GM18867 (cell line): Measurements from ENCODE around the gene MED22.
"Not testable (repeated sequence)": the region's sequence is repeated elsewhere in the genome, so short reads cannot be mapped to it uniquely, and the experiment has no call there.

ENCODE experiments used
- ATAC-seq: cut with Tn5 transposase; IDR thresholded peaks from one replicate; pipeline ENCODE4 v1.9.1; 2021; ENCODE audit warnings: mild to moderate bottlenecking, moderate library complexity; ENCODE audit not compliant: unreplicated experiment

Gene MED22

DNA sequence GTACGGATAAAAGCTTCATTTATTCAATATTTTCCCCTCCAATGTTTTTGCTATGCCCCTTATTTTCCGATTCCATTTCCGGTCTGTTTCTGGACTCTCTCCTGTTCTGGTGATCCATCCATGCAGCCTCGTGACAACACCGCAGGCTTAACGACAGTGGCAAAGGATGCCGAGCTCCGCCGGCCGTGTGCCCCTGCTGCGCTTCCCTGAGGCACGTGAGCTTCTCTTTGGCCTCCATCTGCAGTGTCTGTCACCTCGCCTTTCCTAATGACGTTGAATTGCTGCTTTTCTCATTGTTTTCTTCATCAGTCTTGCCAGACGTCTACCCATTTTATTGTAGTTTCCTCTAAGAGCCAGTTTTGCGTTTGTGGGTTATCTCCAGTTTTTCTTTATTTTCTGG lies 40.6 kb downstream of the MED22 start:
- ATAC-seq = no peak

DNA sequence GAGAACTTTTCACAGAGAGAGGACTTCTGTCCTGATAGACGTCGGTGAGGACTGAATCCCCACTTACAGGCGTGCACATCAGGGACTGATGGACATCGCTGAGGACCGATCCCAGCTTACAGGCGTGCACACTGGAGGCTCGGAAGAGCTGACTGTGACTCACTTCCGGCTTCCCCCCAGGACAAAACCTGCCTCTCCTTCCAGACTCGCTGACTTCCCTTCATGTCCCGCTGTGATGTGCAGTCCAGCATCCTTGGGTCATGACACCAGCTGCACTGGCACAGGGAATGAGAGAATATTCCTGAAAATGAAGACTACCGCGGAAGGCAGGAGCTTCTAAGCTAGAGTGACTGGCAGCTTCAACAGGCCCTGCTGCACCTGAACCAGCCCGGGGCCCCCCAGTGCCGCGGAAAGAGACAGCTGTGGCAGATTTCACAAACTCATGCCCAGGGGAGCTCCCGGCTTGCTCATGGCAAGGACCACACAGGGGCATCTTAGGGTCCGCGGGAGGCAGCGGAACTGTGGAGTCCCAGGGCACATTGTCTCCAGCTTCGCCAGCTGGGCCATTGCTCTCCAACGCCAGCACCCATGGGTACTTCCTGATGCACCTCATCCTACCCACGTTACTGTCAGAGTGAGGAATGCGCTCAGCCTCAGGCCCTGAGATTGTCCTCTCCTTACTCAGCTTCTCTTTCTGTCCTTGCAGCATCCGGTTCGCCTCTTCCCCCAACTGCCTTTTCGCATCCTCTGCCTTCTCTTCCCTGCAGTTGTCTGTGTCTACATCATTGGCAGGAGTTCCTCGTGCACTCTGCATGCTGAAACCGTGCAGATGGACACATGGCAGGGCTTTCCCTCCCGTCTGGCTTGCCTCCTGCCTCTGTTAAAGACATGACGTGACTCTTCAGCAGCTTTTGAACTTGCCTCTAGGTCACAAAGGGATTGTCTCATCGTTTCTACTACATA lies 41.4 kb downstream of the MED22 start:
- ATAC-seq = no peak

DNA sequence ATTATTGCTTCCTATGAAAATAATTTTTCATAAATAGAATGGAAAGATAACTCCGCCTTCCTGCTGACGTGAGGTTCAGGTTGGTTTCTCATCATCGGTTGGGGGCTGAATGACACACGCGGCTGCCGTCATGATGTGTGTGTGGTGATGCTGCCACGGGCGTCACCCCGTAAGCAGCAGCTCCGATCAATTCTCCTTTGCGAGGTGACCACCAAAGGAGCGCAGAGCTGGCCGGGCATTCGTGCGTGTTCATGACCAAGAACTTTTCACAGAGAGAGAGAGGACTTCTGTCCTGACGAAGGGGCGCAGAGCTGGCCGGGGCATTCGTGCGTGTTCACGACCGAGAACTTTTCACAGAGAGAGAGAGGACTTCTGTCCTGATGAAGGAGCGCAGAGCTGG lies 42.2 kb downstream of the MED22 start:
- ATAC-seq = no peak

DNA sequence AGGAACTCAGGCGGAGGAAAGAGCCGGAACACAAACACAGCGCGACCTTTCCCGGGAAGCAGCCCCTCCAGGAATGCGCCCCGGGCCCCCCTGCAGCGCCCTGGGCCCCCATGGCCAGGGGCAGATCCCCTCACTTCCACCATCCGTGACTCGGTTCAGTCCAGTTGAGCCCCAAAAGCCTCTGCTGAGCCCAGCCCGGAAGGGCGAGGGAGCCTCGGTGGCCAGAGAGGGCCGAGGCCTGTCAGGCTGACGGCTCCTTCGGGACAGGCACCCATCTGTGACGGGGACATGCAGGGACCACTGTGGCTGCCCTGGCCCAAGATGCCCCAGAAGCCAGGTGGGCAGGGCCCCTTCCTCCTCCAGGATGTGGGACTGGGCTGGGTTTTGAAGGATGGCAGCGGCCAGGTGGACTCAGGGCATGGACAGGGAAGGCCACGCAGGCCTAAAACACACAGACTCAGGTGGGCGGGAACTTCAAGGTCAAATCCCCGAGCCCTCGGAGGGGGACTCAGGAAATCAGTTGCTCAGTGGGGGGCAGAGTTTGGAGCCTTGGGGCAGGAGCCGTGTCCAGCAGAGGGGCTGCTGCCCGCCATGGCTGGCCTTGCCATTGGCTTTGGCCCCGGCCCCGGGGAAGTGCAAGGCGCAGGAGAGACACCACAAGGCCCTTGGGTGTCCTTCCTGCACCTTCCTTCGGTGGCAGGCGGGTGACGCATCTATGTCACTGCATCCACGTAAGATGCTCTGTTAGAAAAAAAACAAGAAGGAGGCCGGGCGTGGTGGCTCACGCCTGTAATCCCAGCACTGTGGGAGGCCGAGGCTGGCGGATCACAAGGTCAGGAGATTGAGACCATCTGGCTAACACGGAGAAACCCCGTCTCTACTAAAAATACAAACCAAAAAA lies 43.2 kb downstream of the MED22 start:
- ATAC-seq = no peak

DNA sequence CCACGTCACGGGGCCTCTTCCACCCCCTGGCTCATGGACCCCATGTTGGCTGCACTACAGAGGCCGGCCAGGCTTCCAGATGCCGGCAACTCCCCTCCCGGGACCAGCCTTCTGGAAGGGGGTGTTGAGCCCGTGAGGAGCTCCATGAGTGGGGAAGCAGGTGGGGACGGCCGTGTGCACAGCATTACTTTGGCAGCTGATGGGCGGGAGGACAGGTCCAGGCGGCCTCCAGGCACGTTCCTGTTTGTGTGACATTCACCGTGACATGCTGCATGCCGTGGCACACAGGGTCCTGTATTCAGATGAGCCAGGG lies 43.8 kb downstream of the MED22 start:
- no peak for ATAC-seq

DNA sequence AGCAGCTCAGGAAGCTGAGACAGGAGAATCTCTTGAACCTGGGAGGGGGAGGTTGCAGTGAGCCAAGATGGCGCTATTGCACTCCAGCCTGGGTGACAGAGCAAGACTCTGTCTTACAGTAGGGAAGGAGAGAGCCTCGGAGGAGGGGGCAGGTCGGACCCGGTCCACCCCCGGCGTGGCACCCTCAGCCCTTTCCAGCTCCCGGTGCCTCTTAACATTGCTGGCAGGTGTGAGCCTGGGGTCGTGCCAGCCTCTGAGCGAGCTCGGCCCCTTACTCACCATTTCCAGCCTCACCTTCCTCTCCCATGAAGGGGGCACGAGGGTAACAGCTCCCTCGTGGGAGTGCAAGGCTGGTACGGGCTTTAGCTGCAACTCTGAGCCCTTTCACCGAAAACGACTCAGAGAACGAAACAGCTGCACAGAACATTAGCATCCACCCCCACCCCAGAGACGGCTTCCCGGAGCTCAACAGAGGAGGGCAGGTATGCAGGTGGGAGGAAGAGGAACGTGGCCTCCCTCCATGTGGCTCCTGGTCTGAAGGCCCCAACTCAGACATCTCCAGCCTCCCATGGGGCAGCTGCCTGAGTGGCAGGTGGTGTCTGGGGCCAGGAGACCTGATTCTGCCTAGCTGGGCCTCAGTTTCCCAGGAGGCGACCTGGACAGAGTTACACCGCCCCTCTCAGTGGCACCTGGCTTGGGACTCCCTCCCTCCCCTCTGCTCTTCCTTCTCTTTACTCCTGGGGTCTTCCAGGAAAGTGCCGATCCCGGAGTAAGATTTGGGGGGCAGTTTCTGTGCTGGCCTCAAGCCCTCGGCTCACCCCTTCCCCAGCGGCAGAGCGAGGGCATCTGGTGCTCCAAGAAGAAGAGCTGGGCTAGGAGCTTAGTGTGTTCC lies 44.4 kb downstream of the MED22 start:
- no peak for ATAC-seq

DNA sequence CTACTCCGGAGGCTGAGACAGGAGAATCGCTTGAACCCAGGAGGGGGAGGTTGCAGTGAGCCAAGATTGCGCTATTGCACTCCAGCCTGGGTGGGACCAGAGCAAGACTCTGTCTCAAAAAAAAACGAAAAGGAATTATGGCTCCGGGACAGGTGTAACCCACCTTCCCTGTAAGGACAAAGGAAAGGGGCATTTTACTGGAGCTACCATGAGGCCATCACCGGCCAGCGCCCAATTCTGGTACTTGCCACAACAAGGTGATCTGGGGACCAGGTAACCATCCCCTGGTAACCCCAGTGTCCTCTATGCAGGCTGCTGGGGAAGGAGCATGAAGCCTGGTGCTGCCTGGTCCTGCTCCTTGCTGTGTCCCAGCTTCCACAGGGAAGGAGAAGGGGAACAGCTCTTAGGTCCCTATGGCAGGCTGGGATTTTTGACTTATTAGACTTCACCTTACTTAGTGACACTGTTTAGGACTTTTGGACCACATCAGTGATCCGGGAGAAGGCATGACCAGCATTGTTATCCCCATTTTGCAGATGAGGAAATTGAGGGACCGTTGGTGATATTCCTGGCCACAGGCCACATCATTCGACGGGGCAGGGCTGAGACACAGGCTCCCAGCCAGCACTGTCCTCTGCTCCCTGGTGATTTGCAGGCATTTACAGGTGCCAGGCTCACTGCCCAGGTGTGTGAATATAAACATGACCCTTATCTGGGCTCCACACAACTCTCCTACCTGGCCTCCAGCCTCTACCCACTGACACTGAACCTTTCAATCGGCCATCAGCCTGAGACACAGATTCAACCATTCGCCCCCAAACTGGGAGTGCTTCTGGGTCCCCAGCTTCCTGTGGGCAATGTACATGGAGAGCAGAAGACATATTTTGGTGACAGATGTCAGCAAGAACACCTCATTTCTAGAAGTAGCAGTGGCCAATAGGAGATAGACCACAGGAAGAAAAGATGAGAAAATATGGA lies 46.4 kb downstream of the MED22 start:
- no peak for ATAC-seq

DNA sequence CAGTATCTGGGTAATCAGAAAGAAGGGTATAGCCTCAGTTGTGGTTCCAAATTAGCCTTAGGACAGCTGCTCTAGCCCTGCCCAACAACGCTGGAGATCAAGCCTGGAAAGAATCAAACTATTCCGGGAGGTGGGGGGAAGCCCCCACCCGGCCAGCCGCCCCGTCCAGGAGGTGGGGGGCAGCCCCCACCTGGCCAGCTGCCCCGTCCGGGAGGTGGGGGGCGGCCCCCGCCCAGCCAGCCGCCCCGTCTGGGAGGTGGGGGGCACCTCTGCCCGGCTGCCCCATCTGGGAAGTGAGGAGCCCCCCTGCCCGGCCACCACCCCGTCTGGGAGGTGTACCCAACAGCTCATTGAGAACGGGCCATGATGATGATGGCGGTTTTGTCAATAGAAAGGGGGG lies 47.9 kb downstream of the MED22 start:
- not testable (repeated sequence) for ATAC-seq

DNA sequence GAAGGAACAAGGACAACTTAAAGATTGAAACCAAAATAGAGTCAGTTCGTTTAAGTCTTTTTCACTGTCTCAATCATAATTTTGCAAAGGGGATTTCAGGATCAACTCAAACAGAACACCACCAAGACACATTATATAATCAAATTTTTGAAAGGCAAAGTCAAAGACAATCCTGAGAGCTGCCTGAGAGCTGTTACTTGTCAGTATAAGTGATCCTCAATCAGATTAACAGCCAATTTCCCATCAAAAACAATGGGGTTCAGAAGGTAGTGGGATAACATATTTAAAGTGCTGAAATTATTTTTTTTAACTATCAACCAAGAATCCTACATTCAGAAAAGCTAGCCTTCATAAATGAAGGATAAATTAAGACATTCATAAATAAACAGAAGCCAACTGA lies 53.7 kb downstream of the MED22 start:
- no peak for ATAC-seq

DNA sequence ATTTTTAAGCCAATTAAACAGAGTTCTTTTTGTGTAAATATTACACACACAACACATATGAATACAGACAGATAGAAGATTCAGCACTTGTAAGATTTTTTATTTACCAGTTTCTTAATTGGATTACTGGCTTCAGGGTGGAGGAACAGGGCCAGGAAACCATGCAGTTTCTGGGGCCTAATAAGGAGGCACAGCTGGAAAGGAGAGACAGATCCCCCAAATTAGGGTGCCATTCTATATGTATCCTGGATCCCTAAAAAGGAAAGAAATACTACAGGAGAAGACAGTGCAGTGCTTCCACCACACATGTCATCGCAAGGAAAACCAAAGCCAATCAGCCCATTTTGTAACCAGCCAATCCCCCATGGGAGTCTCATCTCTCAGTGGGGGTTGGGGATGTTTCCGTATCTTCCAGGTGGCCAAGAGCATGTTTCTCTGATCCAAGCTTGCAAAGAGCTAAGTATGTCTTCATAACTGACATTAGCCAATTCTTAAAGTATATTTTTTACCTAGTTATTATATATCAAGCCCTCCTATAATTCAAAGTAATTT lies 57.1 kb downstream of the MED22 start:
- ATAC-seq = no peak
